HG02852 (cell line): ENCODE data around the gene DPH6.
"Not testable (repeated sequence)": the region's sequence is repeated elsewhere in the genome, so short reads cannot be mapped to it uniquely, and the experiment has no call there.

ENCODE experiments used
- ATAC-seq: cut with Tn5 transposase; IDR thresholded peaks from one replicate; pipeline ENCODE4 v1.9.1; 2021; ENCODE audit warnings: mild to moderate bottlenecking, moderate library complexity; ENCODE audit not compliant: unreplicated experiment

DPH6 gene, protein sequence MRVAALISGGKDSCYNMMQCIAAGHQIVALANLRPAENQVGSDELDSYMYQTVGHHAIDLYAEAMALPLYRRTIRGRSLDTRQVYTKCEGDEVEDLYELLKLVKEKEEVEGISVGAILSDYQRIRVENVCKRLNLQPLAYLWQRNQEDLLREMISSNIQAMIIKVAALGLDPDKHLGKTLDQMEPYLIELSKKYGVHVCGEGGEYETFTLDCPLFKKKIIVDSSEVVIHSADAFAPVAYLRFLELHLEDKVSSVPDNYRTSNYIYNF

DNA sequence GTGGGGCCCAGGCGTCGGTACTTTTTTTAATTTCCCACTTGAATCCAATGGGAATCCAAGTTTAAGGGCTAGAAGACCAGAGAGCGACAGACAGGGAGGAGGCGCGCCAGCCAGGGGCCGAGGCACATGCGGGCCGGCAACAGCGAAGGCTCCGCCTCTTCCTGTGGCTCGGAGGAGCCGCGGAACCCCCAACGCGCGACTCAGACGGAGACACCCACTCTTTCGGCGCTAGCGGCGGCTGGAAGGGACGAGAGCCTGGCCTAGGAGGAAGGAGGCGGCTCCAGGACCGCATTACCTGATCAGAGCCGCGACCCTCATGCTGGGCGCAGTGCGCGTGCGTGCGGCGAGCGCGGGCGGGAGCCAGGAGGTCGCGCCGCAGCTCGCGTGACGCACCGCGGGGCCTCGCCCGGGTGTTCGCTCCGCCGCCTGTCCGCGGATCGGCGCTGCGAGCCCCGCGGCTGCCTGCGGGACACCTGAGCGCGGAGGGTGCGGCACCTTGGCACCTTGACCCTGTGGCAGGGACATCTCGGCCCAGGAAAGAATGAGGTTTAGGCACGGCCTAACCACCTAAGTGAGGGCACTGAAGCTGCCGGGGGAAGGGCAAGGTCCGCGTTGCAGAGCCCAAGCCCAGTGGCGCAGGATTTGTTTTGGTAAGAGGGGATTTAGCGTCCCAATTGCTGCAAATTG lies at the start of gene DPH6:
Gene DPH6, minus strand, starts transcription at position 342 of the 687 bp plus-strand sequence. Its CDS starts 24 bp downstream, at position 318.
- ATAC-seq = peak; percentile 87

DNA sequence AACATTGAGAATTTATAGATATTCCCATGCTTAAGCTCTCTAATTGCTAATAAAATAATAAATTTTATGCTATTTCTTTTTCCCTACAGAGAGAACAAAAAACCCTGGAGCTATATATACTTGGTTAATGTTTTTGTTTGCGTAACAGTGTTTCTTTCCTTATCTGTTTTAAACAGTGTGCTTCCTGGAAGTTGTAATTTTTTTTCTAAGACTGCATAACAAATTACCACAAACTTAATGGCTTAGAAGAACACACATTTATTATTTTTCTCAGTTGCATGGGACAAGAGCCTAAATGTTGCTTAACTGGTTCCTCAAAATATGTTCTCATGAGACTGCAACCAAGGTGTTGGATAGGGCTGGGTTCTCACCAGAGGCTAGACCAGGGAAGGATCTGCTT lies 49.7 kb upstream of the DPH6 start:
- ATAC-seq = no peak

DNA sequence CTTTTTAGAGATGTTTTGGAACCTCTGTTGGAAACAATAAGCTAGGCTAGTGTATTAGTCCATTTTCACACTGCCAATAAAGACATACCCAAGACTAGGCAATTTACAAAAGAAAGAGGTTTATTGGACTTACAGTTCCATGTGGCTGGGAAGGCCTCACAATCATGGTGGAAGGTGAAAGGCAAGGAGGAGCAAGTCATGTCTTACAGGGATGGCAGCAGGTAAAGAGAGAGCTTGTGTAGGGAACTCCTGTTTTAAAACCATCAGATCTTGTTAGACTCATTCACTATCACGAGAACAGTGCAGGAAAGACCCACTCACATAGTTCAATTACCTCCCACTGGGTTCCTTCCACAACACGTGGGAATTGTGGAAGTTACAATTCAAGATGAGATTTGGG lies 46.0 kb upstream of the DPH6 start:
- ATAC-seq = not testable (repeated sequence)

DNA sequence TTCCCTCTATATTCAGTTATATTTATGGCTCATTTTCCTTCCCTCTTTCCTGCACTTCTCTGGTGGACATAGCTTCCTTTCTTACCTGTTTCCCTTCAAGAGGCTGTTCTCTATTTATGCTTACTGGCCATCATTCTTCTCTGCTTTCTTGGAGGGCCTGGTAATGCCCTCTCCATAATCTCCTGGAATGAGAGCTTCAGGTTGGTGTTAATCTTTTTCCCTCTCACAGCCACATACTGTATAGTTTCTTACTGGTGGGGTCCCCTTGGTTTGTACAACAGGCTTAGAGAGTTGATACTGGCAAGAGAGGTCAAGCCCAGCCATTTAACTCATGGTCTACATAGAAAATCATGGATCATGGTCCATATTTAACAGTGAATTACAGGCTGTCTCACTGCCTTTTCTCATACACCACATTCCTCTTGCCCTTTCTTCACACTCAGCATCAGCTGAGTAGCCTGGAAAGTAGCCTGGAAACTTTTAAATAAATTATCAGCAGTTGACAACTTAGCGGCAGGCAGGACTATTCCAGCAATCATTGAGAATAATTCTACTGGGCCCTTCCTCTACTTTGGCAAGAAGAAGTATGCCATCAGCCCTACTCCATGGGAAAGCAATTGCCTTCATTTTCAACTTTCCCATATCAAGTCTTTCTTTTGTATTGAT lies 38.0 kb upstream of the DPH6 start:
- no peak for ATAC-seq

DNA sequence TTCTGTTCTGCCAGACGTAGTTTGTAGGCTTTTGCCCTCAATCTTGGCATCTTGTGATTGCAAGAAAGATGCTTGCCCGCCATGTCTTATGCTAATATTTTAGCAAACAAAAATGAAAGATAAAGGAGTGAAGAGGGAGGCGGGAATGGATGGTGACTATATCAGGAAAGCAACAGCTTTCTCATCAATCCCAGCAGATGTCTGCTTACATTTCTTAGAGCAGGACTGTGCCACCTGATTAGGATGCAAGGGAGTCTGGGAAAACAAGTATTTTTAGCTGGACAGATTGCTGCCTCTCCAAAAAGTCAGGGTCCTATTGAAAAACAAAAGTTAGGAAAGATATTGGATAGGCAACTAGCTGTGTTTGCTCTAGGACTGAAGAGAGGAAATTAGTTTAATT lies 34.6 kb upstream of the DPH6 start:
- ATAC-seq = no peak

DNA sequence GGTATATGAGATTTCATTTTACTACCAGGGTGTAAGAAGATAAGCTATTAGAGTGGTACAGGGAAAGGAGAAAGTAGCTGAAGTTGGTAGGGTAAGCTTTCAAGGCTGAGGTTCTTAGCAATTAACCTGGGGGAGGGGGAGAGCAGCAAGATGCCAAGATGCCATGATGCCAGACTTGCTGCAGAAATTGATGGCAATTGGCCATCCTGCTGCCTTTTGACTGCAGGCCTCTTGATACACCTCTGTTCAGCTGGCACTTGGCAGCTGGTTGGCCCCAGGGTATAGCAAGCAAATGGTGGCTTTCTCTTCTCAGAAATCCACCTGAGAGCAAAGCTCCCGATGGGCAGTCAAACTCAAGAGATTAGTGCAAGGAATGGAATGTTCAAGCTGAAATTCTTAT lies 21.4 kb upstream of the DPH6 start:
- ATAC-seq = no peak

DNA sequence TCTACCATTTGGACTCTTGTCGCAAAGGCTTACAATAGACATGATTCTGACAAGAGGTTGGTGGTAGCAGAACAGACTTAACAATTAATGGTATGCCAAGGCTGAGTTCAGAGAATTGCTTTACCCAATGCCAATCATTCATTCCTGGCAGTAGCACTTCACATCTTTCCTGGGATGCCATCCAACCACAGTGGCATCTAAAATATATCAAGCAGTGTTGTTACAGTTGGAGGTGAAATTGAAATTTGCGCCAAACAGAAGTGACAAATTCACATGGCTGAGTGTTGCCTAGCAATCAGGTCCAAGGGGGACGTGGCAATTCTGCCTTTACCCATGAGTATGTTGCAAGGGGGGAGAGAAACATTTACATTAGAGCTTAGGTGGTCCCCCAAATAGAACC lies 21.0 kb upstream of the DPH6 start:
- ATAC-seq = no peak

DNA sequence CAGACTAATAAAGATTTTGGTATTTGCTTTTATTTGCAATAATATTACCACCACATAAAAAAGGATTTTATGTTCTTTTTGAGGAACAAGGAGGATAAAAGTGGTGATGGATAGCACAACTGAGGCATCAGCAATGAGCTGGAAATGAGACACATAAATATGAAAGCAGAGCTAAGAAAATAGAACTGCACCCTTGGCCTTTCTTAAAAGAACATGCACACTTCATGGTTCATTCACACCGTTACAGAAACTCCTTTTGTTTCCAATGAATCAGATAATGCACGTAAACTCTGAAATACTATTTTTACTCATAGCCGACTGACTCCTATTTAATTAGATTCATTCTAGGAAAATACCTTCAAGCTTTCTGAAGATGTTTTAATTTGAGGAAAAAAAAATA lies 19.9 kb upstream of the DPH6 start:
- ATAC-seq = no peak

DNA sequence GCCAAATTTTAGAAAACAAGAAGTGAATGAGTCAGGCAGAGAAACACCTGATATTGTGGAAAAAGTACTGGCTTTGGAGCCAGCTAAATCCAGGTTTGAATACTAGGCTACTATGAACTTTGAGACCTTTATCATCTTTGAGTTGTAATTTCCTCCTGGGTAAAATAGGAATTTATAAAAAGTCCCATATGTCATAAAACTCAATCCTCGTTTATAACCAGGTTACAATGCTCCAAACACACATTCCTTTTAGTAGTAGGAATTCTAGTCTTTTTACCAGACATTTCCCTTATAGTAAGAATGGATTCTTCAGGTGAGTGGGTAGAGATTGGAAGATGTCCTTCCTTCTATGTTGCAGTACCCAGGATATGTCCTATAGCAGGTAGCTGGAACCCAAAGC lies 16.7 kb upstream of the DPH6 start:
- no peak for ATAC-seq

DNA sequence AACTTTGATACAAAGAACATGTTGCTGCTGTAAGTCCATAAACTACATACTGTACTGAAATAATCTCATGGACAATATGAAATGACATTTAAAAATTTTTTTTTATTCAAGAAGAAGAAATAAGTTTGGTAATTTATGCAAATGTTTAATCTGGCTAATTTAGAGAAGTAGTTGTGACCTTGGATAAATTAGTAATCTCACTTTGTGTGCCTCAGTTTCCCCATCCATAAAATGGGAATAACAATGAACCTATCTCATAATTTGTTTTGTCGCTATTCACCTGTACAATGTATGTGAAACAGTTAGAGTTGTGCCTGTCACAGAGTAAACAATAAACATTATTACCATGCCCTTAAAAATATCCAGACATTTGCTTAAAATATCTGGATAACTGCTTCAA lies 15.3 kb upstream of the DPH6 start:
- no peak for ATAC-seq

DNA sequence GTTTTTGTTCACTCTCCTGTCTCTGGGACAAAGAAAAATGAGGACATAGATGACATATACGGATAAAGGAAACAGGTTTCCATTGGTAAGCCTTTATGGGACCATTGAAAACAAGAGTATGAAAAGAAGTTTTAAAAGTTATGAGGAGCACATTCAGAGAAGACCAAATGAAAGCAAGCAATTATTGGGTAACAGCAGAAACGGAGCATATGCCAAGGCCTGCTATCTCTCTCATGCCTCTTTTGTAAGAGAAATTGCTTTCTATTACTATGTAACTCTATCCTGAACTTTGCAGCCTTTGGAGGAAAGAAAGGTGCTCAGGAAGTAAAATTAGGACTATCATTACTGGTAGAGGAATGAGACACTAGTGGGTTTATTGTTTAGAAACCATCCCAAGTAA lies 14.9 kb upstream of the DPH6 start:
- ATAC-seq = no peak

DNA sequence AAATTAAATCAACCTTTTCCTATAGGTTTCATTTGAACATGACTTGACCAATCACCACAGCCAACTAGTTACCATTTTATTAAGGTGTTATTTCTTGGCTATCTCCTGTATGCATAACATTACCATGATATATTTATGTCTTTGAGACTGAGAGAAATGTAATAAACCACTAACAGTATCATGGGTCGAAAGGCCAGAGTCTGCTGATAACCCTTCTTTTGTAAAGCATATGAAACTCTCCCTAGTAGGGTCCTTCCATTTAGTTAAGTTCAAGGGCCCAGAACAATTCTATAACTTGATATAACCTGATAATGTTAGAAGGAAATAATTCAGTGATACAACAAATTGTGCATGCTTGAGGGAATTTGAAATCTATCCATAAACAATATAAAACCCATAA lies 14.3 kb upstream of the DPH6 start:
- no peak for ATAC-seq

DNA sequence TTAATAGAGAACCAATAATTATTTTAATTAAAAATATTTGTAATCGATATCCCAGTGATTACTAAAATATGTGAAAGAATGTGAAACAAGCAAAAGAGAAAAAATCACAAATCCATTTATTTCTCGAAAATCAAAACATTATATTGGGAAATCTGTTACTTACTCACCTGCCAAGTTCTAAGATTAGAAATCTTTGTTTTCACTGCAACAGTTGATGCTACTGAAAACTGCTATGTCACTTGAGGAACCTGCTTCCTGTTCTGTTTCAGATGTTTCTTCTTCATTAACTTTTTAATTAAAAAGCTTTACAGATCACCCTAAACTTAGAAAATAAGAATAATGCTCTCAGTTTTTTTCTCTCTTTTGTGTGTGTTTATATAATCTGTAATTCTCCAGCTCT lies 13.7 kb upstream of the DPH6 start:
- ATAC-seq = no peak

DNA sequence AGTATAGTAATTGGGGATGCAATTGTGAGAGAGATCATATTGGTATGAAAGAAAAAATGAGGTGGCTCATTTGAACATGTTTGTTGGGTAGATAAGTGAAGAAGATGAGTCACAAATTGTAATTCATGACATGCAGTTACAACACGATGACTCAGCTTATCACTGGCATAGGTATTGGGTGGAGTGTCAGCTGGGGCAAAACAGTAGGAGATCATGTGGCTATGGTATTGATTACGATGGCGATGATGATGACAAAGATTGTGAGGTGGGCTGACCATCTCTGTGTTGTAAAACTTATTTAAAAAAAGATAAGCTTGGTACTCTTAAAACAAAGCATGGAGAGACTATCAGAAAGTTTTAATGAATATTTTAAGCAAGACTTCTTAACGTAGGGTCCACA lies 11.6 kb upstream of the DPH6 start:
- no peak for ATAC-seq

DNA sequence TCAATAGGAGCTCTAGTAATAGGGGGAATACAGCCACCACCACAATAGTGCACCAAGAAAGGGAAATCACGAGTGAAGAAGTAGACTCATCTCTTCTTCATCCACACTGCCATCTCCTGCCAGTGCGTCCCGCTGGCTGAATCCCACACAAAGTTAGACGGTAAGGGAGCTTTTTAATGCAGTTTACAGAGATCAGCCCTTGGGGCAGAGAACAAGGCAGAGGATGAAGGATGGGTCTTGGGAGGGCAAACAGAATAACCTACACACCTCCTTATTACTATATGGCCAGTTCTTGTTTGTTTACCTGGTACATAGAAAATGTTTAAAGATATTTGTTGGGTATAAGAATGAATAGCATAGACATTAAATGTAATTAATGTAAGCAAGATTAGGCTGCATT lies 11.0 kb upstream of the DPH6 start:
- no peak for ATAC-seq

DNA sequence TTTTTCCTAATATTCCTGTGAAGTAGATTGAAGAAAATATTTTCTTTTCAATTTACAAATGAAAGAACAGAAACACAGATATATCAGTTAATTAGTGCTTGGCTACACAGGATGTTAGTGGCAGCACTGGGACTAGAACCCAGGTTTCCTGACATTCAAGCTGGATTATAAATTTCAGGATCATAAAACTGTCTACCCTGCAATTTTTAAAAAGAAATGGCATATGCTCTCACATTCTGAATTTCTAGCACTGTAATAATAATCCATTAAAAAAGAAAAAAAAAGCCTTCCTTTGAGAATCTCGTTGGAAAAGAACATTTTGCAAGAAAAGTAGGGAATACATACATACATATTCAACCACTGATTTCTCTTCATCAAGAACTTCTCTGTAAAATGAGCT lies 9.3 kb upstream of the DPH6 start:
- ATAC-seq = no peak

DNA sequence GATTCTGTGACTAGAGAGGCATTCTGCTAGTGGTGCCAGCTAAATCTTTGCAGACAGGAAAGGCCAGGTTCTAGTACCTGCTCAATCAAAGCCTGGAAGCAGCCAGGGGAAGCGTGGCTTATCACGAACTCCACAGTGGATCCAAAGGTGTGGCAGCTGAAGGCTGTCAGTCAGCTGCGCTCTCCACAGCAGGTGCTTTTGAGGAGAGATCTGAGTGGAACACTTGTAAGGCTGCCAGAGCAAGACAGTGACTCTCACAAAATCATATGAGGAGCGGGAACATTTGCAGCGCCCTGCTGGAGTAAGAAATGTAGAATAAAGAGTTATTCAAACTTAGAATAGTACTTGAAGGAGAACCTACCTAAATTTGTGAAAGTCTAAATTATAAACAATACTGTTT lies 5.0 kb upstream of the DPH6 start:
- ATAC-seq = no peak

DNA sequence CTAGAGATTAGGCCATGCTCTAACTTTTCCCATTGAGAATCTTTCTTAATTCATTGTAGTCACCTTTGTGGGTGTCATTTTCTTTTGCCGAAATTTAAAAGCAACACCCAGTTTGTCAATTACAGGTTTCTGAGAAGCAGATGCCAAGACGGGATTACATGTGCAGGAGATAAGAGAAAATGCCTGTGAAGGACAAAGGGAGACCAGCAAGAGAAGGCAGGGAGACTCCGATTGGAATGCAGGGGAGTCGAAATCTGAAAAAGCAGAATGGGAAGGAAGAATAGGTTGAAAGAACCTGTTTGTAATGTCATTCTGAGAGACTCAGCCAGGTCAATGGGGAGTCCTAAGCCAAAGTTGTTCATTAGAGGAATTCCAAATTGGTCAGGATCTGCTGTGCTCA lies 3.6 kb upstream of the DPH6 start:
- no peak for ATAC-seq

DNA sequence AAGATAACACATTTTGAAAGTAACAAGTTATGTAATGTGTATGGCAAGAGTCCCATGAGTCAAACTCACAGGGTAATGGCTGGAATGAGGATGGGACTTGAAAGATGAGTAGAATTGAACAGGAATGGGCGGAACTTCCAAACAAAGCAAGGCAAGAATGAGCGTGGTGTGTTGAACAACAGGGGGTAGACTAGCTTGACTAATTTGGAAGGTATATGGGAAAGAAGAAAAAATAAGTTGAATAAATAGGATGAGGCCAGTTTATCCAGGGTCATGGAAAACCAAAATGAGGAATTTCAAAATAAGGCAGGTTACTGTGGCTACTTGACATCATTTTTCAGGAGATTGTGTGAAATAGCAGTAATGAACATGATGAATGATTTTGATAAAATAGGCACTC lies 2.5 kb upstream of the DPH6 start:
- no peak for ATAC-seq

DNA sequence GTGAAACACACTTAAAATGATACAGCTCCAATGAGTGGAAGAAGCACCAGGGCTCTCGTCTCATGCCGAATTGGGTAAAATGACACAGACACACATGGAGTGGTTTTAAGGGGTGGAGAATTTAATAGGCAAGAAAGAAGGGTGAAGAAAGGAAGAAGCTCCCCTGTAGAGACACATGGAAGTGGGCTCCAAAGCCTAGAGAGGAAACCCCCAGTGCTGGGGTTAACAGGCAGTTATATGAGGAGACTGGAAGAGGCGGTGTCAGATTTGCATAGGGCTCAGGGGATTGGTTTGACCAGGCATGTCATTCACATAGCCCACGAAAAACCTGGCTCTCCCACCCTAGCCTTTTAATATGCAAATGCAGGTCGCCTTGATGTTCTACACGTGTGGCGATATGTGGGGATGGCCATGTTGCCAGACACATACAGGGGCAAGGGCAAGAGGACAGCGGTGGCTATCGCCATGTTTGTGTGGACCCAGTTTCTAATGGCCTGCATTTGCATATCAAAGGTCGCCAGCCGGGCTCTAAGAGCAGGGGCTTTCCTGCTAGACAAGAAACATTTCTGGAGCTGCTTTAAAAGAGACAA lies 1.9 kb upstream of the DPH6 start:
- no peak for ATAC-seq

DNA sequence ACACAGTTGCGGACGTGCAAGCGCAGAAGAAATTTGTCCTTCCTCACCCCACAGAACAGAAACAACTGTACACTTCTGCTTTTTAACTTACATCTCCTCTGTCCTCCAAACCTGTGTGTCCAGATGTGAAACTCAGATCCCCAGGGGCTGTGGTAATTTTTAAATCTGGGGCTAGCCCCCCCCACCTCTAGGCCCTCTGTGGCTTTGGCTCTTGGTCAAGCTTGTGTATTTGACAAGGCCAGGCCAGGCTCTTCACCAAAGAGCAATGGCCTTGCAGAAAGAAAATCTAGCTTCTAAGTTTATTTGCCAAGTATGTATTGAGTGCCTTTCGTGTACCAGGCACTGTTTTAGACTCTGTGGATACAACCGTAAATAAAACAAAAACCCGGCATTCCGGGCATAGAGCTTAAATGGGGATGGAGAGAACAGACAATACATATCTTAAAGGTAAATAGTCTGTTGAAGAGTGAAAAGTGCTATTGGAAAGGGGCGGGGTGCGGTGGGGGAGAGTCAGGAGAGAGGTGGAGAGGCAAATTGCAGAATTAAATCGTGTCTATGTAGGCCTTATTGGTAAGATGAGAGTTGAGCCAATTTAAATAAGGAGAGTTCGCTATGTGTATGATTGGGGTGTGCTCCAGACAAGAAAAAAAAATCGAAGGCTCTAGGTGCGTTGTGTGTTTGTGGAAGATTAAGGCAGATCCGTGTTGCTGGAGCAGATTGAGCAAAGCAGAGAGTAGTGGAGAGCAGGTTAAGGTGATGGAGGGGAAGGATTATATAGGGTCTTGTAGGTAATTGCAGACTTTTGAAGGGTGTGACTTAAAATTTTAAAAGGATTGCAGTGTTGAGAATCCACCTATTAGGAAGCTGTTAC lies 781 bp upstream of the DPH6 start:
- ATAC-seq = no peak
